H9 (cell line): ENCODE data around the gene DLG5. TPM values are rescaled to one million over a fixed set of nuclear protein-coding genes. Genes with fewer than 3 reads are reported as not detected.

Experiments
- DNase-seq: peaks from one replicate; pipeline ENCODE4 v3.0.0-alpha.2; 2017
- H2AFZ ChIP-seq: one replicate; pipeline ENCODE4 v1.6.1; 2013; ENCODE audit warnings: mild to moderate bottlenecking, low read length, control low read depth, moderate library complexity
- H2AK5ac ChIP-seq: 2 replicates; pipeline ENCODE4 v1.6.1; 2013; ENCODE audit warnings: low read length, control low read depth, mixed read lengths; ENCODE audit not compliant: insufficient read length
- H2BK120ac ChIP-seq: one replicate; pipeline ENCODE4 v1.6.1; 2013; ENCODE audit warnings: low read depth, mild to moderate bottlenecking, low read length, control low read depth, inconsistent platforms; ENCODE audit not compliant: poor library complexity, severe bottlenecking
- H2BK12ac ChIP-seq: 2 replicates; pipeline ENCODE4 v1.6.1; 2013; ENCODE audit warnings: low read length, control low read depth, mixed read lengths, low read depth; ENCODE audit not compliant: insufficient read length
- H2BK15ac ChIP-seq: 2 replicates; pipeline ENCODE4 v1.6.1; 2013; ENCODE audit warnings: low read depth, low read length, control low read depth
- H2BK20ac ChIP-seq: one replicate; pipeline ENCODE4 v1.6.1; 2013; ENCODE audit warnings: low read depth, mild to moderate bottlenecking, low read length, control low read depth, inconsistent platforms; ENCODE audit not compliant: poor library complexity, severe bottlenecking
- H2BK5ac ChIP-seq: 2 replicates; pipeline ENCODE4 v1.6.1; 2013; ENCODE audit warnings: low read length, control low read depth, mixed read lengths; ENCODE audit not compliant: insufficient read length
- H3K14ac ChIP-seq: 2 replicates; pipeline ENCODE4 v1.6.1; 2013; ENCODE audit warnings: low read length, control low read depth; ENCODE audit not compliant: insufficient read depth
- H3K18ac ChIP-seq: 2 replicates; pipeline ENCODE4 v1.6.1; 2013; ENCODE audit warnings: low read depth, mild to moderate bottlenecking, mixed read lengths, low read length, control low read depth; ENCODE audit not compliant: insufficient read length
- H3K23ac ChIP-seq: 2 replicates; pipeline ENCODE4 v1.6.1; 2013; ENCODE audit warnings: low read length, control low read depth, mixed read lengths, low read depth; ENCODE audit not compliant: insufficient read length
- H3K23me2 ChIP-seq: 2 replicates; pipeline ENCODE4 v1.6.1; 2013; ENCODE audit warnings: low read depth, mild to moderate bottlenecking, mixed read lengths, low read length, control low read depth; ENCODE audit not compliant: insufficient read length, poor library complexity, severe bottlenecking
- H3K27ac ChIP-seq: 2 replicates; pipeline ENCODE4 v1.5.1; 2013; ENCODE audit warnings: low read length, control low read depth, mixed read lengths, low read depth; ENCODE audit not compliant: insufficient read length
- H3K27me3 ChIP-seq: 2 replicates; pipeline ENCODE4 v1.6.1; 2013; ENCODE audit warnings: low read length, control low read depth, inconsistent platforms; ENCODE audit not compliant: insufficient read depth
- H3K4ac ChIP-seq: 2 replicates; pipeline ENCODE4 v1.6.1; 2013; ENCODE audit warnings: low read depth, mild to moderate bottlenecking, control low read depth, inconsistent platforms, low read length, moderate library complexity
- H3K4me1 ChIP-seq: 2 replicates; pipeline ENCODE4 v1.6.1; 2013; ENCODE audit warnings: low read length, control low read depth, inconsistent platforms; ENCODE audit not compliant: insufficient read depth
- H3K4me2 ChIP-seq: 2 replicates; pipeline ENCODE4 v1.6.1; 2013; ENCODE audit warnings: low read length, control low read depth, mixed read lengths; ENCODE audit not compliant: insufficient read length, insufficient read depth
- H3K56ac ChIP-seq: 2 replicates; pipeline ENCODE4 v1.6.1; 2013; ENCODE audit warnings: low read depth, mild to moderate bottlenecking, mixed read lengths, low read length, control low read depth; ENCODE audit not compliant: insufficient read length
- H3K79me1 ChIP-seq: 2 replicates; pipeline ENCODE4 v1.6.1; 2013; ENCODE audit warnings: low read depth, mild to moderate bottlenecking, moderate library complexity, low read length, control low read depth, inconsistent platforms; ENCODE audit not compliant: insufficient read depth, poor library complexity, severe bottlenecking
- H3K79me2 ChIP-seq: 2 replicates; pipeline ENCODE4 v1.6.1; 2013; ENCODE audit warnings: low read length, control low read depth, inconsistent platforms; ENCODE audit not compliant: insufficient read depth
- H3K9ac ChIP-seq: 2 replicates; pipeline ENCODE4 v1.6.1; 2013; ENCODE audit warnings: low read length, control low read depth, mixed read lengths; ENCODE audit not compliant: insufficient read length; ENCODE audit errors: extremely low read depth
- H3K9me3 ChIP-seq: one replicate; pipeline ENCODE4 v1.6.1; 2013; ENCODE audit warnings: low read depth, low read length, inconsistent platforms; ENCODE audit not compliant: control insufficient read depth
- H3T11ph ChIP-seq: one replicate; pipeline ENCODE4 v1.6.1; 2013; ENCODE audit warnings: mild to moderate bottlenecking, low read length, control low read depth, inconsistent platforms
- H4K20me1 ChIP-seq: one replicate; pipeline ENCODE4 v1.6.1; 2013; ENCODE audit not compliant: control insufficient read depth, insufficient read length, insufficient read depth
- H4K5ac ChIP-seq: 2 replicates; pipeline ENCODE4 v1.6.1; 2013; ENCODE audit warnings: low read depth, mild to moderate bottlenecking, mixed read lengths, low read length, control low read depth; ENCODE audit not compliant: insufficient read length
- H4K8ac ChIP-seq: replicated peaks from 2 replicates; pipeline ENCODE4 v1.6.1; 2013; ENCODE audit warnings: low read length, control low read depth, mixed read lengths, low read depth; ENCODE audit not compliant: insufficient read length
- H4K91ac ChIP-seq: 2 replicates; pipeline ENCODE4 v1.6.1; 2013; ENCODE audit warnings: low read depth, mild to moderate bottlenecking, moderate library complexity, mixed read lengths, low read length, control low read depth; ENCODE audit not compliant: insufficient read length
- H3K27ac Mint-ChIP-seq, 3 experiments: 2 replicates in 2 of 3; 3 replicates in 1 of 3; pipeline ENCODE4 v1.8.0; 2020 to 2021; ENCODE audit warnings: mixed read lengths in 3 of 3, mild to moderate bottlenecking in 1 of 3, moderate library complexity in 1 of 3
- H3K27me3 Mint-ChIP-seq: 2 replicates; pipeline ENCODE4 v1.8.0; 2021; ENCODE audit warnings: low read depth, mild to moderate bottlenecking, moderate library complexity, mixed read lengths
- H3K36me3 Mint-ChIP-seq, 3 experiments: 2 replicates in 2 of 3; 3 replicates in 1 of 3; pipeline ENCODE4 v1.8.0; 2020 to 2021; ENCODE audit warnings: low read depth in 3 of 3, mixed read lengths in 3 of 3; ENCODE audit not compliant: insufficient read depth in 1 of 3
- H3K4me1 Mint-ChIP-seq, 2 experiments: 2 replicates each; pipeline ENCODE4 v1.8.0; 2020; ENCODE audit warnings: mixed read lengths in 2 of 2
- H3K4me3 Mint-ChIP-seq, 2 experiments: 2 replicates in 1 of 2; 3 replicates in 1 of 2; pipeline ENCODE4 v1.8.0; 2020 to 2021; ENCODE audit warnings: mild to moderate bottlenecking in 2 of 2, mixed read lengths in 2 of 2, moderate library complexity in 1 of 2
- H3K9me3 Mint-ChIP-seq, 2 experiments: 2 replicates in 1 of 2; 3 replicates in 1 of 2; pipeline ENCODE4 v1.8.0; 2020; ENCODE audit warnings: mild to moderate bottlenecking in 2 of 2, mixed read lengths in 2 of 2, moderate library complexity in 1 of 2
- CTCF ChIP-seq: fragments of 200-600 bp; sonication (generic); conservative IDR thresholded peaks from 3 replicates; pipeline ENCODE4 v1.8.0; 2021; ENCODE audit warnings: antibody characterized with exemption, mild to moderate bottlenecking
- WGBS: extraction: QIAGEN DNeasy Blood & Tissue Kit; methylation state at CpG from one replicate; pipeline ENCODE4 v1.1.7; 2013; ENCODE audit warnings: missing lambda C conversion rate, low lambda C conversion rate, mixed read lengths; ENCODE audit not compliant: insufficient read length; ENCODE audit errors: extremely low coverage; 5-methylcytosine and 5-hydroxymethylcytosine counted together
- total RNA-seq: library from RNA; stranded (reverse); gene quantifications from 2 replicates; pipeline ENCODE4 v1.2.1, GENCODE V29; 2021

The DLG5 gene
- total RNA-seq, 1 experiment from 2014 or later, result 67.4 TPM

DNA sequence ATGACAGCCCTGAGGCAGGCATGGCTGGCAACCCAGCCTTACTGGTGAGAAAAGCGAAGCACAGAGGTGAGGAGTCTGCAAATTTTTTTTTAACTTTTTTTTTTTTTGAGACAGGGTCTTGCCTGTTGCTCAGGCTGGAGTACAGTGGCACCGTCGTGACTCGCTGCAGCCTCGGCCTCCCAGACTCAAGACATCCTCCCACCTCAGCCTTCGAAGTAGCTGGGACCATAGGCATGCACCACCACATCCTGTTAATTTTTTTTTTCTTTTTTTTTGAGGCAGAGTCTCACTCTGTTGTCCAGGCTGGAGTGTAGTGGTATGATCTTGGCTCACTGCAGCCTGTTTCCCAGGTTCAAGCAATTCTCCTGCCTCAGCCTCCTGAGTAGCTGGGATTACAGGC lies 35.1 kb upstream of the DLG5 start:
- no peak overlapping the region for H3K4me2 ChIP-seq
- no peak overlapping the region for H3K56ac ChIP-seq
- DNase-seq, result no peak
- no peaks in the 10 kb centered on the region for H3K79me2 ChIP-seq
- H2AFZ ChIP-seq, result no peak overlapping the region
- TF ChIP-seq CTCF, result no peak
- no peak overlapping the region for H4K8ac ChIP-seq
- no peak overlapping the region for H3K9ac ChIP-seq
- H3K79me1 ChIP-seq, result no peaks in the 10 kb centered on the region
- Mint-ChIP-seq H3K27me3 (no peaks in the 10 kb centered on the region), H3K4me1 (peaks cover 6% of the 10 kb centered on the region in 2 experiments), H3K36me3 (peaks cover 13 to 18% (median 17%) of the 10 kb centered on the region in 3 experiments), H3K27ac (no peak overlapping the region), H3K4me3 (no peak overlapping the region), H3K9me3 (peaks cover 22 to 24% of the 10 kb centered on the region in 2 experiments)
- peaks cover 14% of the 10 kb centered on the region for H3K9me3 ChIP-seq
- H2BK20ac ChIP-seq, result no peak overlapping the region
- no peak overlapping the region for H2BK120ac ChIP-seq
- no peak overlapping the region for H3T11ph ChIP-seq
- H3K23me2 ChIP-seq, result no peaks in the 10 kb centered on the region
- H3K18ac ChIP-seq, result no peak overlapping the region
- H3K27me3 ChIP-seq, result no peaks in the 10 kb centered on the region
- H3K14ac ChIP-seq, result no peak overlapping the region
- no peak overlapping the region for H2BK15ac ChIP-seq
- H4K91ac ChIP-seq, result no peak overlapping the region
- H3K4ac ChIP-seq, result no peak overlapping the region
- H3K23ac ChIP-seq, result no peak overlapping the region
- H4K5ac ChIP-seq, result no peak overlapping the region
- no peaks in the 10 kb centered on the region for H4K20me1 ChIP-seq
- H2BK5ac ChIP-seq, result no peak overlapping the region
- no peak overlapping the region for H2BK12ac ChIP-seq
- no peak overlapping the region for H3K27ac ChIP-seq
- H3K4me1 ChIP-seq, result no peaks in the 10 kb centered on the region
- H2AK5ac ChIP-seq, result no peak overlapping the region
- WGBS, result no CpG with 5 or more reads among the region's 6 CpGs
